Esophagus squamous epithelium (tissue), 5 donors: Measurements from ENCODE around the gene TSPEAR. TPM values are rescaled to one million over a fixed set of nuclear protein-coding genes. Genes with fewer than 3 reads are reported as not detected.
"Not testable (repeated sequence)": the region's sequence is repeated elsewhere in the genome, so short reads cannot be mapped to it uniquely, and the experiment has no call there.

Source experiments
- DNase-seq: peaks from one replicate; lab custom pipeline; 2025; lab: John Stamatoyannopoulos, UW
- H3K27ac ChIP-seq, 4 donors: fragments of 200-600 bp; sonication (generic); one replicate each; pipeline ENCODE4 v1.5.1; 2016 to 2019; ENCODE audit warnings: mild to moderate bottlenecking in 1 of 4
- H3K27me3 ChIP-seq, 4 donors: fragments of 200-600 bp; sonication (generic); 1 replicate in 3 of 4; 2 replicates in 1 of 4; pipeline versions ENCODE4 v1.5.1 to v1.6.0; 2017 to 2021; ENCODE audit warnings: antibody characterized with exemption in 1 of 4
- H3K36me3 ChIP-seq, 3 donors: fragments of 200-600 bp; sonication (generic); one replicate each; pipeline ENCODE4 v1.5.1; 2016 to 2019
- H3K4me1 ChIP-seq, 3 donors: fragments of 200-600 bp; sonication (generic); one replicate each; pipeline ENCODE4 v1.5.1; 2017 to 2019
- H3K4me3 ChIP-seq, 4 donors: fragments of 200-600 bp; sonication (generic); 1 replicate in 3 of 4; 2 replicates in 1 of 4; pipeline ENCODE4 v1.5.1; 2016 to 2019; ENCODE audit warnings: mild to moderate bottlenecking in 2 of 4, moderate library complexity in 1 of 4
- H3K9me3 ChIP-seq, 3 donors: fragments of 200-600 bp; sonication (generic); one replicate each; pipeline ENCODE4 v1.5.1; 2016 to 2019
- POLR2A ChIP-seq, 4 donors: fragments of 450-650 bp; IDR thresholded peaks; one replicate each; pipeline ENCODE4 v1.6.1; 2017; ENCODE audit warnings: antibody characterized with exemption in 4 of 4, mild to moderate bottlenecking in 4 of 4, moderate library complexity in 3 of 4
- WGBS, 2 donors: methylation state at CpG; one replicate each; pipeline ENCODE4 v1.1.5; 2018; 5-methylcytosine and 5-hydroxymethylcytosine counted together
- intact Hi-C: fragments of 100-400 bp; cut with DNase I; formaldehyde crosslinking; loops from one replicate; pipeline ENCODE4 v1.15.0; 2022
- total RNA-seq, 4 donors: library from RNA; depleted of rRNA; stranded (reverse); fragments of >200 nt; gene quantifications; one replicate each; pipeline ENCODE4 v1.1.0, GENCODE V29; 2016
- TF ChIP-seq, protein P1 (sequence below), 6 experiments: fragments of 450-650 bp in 4 of 6; fragments of 200-600 bp in 2 of 6; sonication (generic) in 2 of 6; IDR thresholded peaks; one replicate each; pipeline ENCODE4 v1.5.1; 2016 to 2019; ENCODE audit warnings: antibody characterized with exemption in 6 of 6, mild to moderate bottlenecking in 4 of 6, moderate library complexity in 4 of 6
- donor health status: DM: yes; HTN: yes; CAD: no.

The TSPEAR gene
- total RNA-seq, 4 donors from 2014 or later: not detected

- WGBS, 2 donors: 50 to 63% methylated on average over 2 of the region's 2 CpGs
- TF ChIP-seq, protein P1, sequence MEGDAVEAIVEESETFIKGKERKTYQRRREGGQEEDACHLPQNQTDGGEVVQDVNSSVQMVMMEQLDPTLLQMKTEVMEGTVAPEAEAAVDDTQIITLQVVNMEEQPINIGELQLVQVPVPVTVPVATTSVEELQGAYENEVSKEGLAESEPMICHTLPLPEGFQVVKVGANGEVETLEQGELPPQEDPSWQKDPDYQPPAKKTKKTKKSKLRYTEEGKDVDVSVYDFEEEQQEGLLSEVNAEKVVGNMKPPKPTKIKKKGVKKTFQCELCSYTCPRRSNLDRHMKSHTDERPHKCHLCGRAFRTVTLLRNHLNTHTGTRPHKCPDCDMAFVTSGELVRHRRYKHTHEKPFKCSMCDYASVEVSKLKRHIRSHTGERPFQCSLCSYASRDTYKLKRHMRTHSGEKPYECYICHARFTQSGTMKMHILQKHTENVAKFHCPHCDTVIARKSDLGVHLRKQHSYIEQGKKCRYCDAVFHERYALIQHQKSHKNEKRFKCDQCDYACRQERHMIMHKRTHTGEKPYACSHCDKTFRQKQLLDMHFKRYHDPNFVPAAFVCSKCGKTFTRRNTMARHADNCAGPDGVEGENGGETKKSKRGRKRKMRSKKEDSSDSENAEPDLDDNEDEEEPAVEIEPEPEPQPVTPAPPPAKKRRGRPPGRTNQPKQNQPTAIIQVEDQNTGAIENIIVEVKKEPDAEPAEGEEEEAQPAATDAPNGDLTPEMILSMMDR (IDR thresholded peaks at IDR 0.05): no peak
- TF ChIP-seq POLR2A (IDR thresholded peaks at IDR 0.05): no peak
- Histone ChIP-seq H3K36me3 (no peaks in the 10 kb centered on the region), H3K4me1 (no peaks in the 10 kb centered on the region), H3K27ac (no peak overlapping the region), H3K27me3 (peaks cover 0 to 69% (median 0%) of the 10 kb centered on the region in 4 donors), H3K9me3 (peaks cover 0 to 18% (median 3%) of the 10 kb centered on the region in 3 donors), H3K4me3 (no peak overlapping the region)
- no peak for DNase-seq
- intact Hi-C loops: no loop called here
Observed at GRCh38 chr21:44692798-44693512, 18.4 kb downstream of the TSPEAR start.

DNA sequence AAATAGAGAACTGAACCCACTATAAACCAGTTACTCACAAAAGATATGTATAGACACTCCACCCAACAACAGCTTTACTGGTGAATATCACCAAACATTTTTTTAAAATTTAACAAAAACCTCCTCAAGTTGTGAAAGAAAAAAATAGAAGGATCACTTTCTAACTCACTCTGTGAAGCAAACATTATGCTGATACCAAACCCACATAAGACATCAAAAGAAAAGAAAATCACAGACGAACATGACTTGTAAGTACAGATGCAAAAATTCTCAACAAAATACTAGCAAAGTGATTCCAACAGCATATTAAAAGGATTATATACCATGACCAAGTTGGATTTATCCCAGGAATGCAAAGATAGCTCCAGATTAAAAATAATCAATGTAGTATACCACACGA is 19.7 kb downstream of the TSPEAR start:
- Histone ChIP-seq H3K27ac (no peak overlapping the region), H3K4me1 (no peaks in the 10 kb centered on the region), H3K27me3 (peaks cover 0 to 69% (median 0%) of the 10 kb centered on the region in 4 donors), H3K9me3 (peaks cover 0 to 18% (median 3%) of the 10 kb centered on the region in 3 donors), H3K36me3 (no peaks in the 10 kb centered on the region), H3K4me3 (no peak overlapping the region)
- intact Hi-C loops: no loop called here
- DNase-seq: no peak
- 19 to 23% methylated on average over 2 of the region's 2 CpGs for WGBS, 2 donors
- TF ChIP-seq, protein P1 (IDR thresholded peaks at IDR 0.05): no peak
- no peak for TF ChIP-seq POLR2A (IDR thresholded peaks at IDR 0.05)

DNA sequence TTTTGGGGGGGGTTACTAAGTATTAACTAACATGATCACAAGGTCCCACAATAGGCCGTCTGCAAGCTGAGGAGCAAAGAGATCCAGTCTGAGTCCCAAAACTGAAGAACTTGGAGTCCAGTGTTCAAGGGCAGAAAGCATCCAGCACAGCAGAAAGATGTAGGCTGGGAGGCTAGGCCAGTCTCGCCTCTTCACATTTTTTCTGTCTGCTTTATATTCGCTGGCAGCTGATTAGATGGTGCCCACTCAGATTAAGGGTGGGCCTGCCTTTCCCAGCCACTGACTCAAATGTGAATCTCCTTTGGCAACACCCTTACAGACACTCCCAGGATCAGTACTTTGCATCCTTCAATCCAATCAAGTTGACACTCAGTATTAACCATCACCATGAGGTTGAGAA is 21.6 kb downstream of the TSPEAR start:
- DNase-seq, H3K27ac ChIP-seq, intact Hi-C loops, H3K36me3 ChIP-seq, H3K4me1 ChIP-seq, H3K4me3 ChIP-seq: not testable (repeated sequence)
- Histone ChIP-seq H3K27me3 (peaks cover 0 to 62% (median 0%) of the 10 kb centered on the region in 4 donors), H3K9me3 (peaks cover 0 to 18% (median 3%) of the 10 kb centered on the region in 3 donors)
- 85 to 92% methylated on average over 3 of the region's 3 CpGs for WGBS, 2 donors

GRCh38 chr21:44687671-44688070 is 23.7 kb downstream of the TSPEAR start:
- Histone ChIP-seq H3K4me3 (no peak overlapping the region), H3K27ac (no peak overlapping the region), H3K27me3 (peaks cover 0 to 68% (median 0%) of the 10 kb centered on the region in 4 donors), H3K4me1 (no peaks in the 10 kb centered on the region), H3K9me3 (peaks cover 0 to 3% (median under 1%) of the 10 kb centered on the region in 3 donors), H3K36me3 (no peaks in the 10 kb centered on the region)
- intact Hi-C loops: no loop called here
- no peak for DNase-seq
- TF ChIP-seq POLR2A (IDR thresholded peaks at IDR 0.05): no peak
- TF ChIP-seq, protein P1 (IDR thresholded peaks at IDR 0.05): no peak
- 30 to 38% methylated on average over 11 of the region's 11 CpGs for WGBS, 2 donors

GRCh38 chr21:44686843-44687561 is 24.4 kb downstream of the TSPEAR start:
- Histone ChIP-seq H3K36me3 (no peaks in the 10 kb centered on the region), H3K27me3 (peaks cover 0 to 74% (median 0%) of the 10 kb centered on the region in 4 donors), H3K27ac (no peak overlapping the region), H3K4me1 (no peaks in the 10 kb centered on the region), H3K9me3 (no peaks in the 10 kb centered on the region), H3K4me3 (no peak overlapping the region)
- DNase-seq: no peak
- WGBS, 2 donors: 50 to 74% methylated on average over 17 to 21 of the region's 25 CpGs
- TF ChIP-seq, protein P1 (IDR thresholded peaks at IDR 0.05): no peak
- no peak for TF ChIP-seq POLR2A (IDR thresholded peaks at IDR 0.05)
- intact Hi-C loops: no loop called here
